ENCODE results near the gene FAM107B.

Gene FAM107B

DNA sequence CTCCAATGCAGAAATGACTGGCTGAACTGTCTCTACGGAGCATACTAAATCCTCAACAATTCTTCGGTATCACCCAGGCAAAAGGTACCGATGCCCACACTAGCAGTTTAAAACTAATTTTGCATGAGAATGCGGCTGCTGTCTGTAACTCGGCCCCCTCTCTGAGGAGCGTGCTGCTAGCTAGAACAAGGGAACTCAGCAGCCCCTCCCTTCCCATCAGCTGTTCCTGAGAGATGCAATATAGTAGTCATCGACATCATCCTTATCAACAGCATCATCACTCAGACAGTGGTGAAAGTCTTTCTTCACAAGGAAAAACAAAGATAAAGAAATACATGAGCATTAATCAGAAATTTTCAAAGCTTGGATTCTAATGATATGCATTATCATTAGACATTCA, 254.9 kb downstream of the FAM107B start:
- no peaks in the 10 kb centered on the region for H3K9me3 ChIP-seq (ENCODE audit: control insufficient read depth, low read length)
- H3K4me3 ChIP-seq (ENCODE audit: extremely low read depth, insufficient read depth, low read length, poor library complexity, severe bottlenecking) = no peak overlapping the region
- 28 to 58% methylated on average over 6 of the region's 7 CpGs for WGBS, 2 experiments (ENCODE audit: insufficient coverage in 2 of 2)
- no peaks in the 10 kb centered on the region for H3K4me1 ChIP-seq (ENCODE audit: control insufficient read depth, insufficient read depth, low read length, poor library complexity, severe bottlenecking)
- peaks cover 63% of the 10 kb centered on the region for H3K36me3 ChIP-seq (ENCODE audit: control insufficient read depth, insufficient read depth, low read length)
- H3K27ac ChIP-seq (ENCODE audit: low read depth, low read length, severe bottlenecking) = no peak overlapping the region

DNA sequence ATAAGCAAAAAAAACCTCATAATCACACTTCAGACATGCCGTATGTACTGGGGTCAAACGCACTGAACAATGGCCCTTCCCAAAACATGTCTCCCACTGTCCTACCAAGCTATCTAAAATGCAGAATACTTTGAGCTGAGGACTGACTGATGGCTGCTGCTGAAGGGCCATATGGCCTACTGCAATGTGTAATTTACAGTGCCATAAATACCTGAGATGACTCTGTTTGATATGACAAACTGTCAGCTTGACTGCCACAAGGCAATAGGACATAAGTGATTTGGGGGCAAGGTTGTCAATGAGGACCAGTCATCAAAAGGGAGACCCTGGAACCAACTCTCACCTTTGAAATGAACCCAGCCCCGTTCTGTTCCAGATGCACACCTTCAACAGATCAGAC, 256.5 kb downstream of the FAM107B start:
- Histone ChIP-seq H3K4me3 (ENCODE audit: extremely low read depth, insufficient read depth, low read length, poor library complexity, severe bottlenecking) (no peak overlapping the region), H3K27ac (ENCODE audit: low read depth, low read length, severe bottlenecking) (no peak overlapping the region), H3K4me1 (ENCODE audit: control insufficient read depth, insufficient read depth, low read length, poor library complexity, severe bottlenecking) (no peaks in the 10 kb centered on the region), H3K9me3 (ENCODE audit: control insufficient read depth, low read length) (no peaks in the 10 kb centered on the region), H3K36me3 (ENCODE audit: control insufficient read depth, insufficient read depth, low read length) (peaks cover 57% of the 10 kb centered on the region)
- 88 to 93% methylated on average over 2 of the region's 3 CpGs for whole genome bisulfite sequencing, 2 experiments (ENCODE audit: insufficient coverage in 2 of 2)

DNA sequence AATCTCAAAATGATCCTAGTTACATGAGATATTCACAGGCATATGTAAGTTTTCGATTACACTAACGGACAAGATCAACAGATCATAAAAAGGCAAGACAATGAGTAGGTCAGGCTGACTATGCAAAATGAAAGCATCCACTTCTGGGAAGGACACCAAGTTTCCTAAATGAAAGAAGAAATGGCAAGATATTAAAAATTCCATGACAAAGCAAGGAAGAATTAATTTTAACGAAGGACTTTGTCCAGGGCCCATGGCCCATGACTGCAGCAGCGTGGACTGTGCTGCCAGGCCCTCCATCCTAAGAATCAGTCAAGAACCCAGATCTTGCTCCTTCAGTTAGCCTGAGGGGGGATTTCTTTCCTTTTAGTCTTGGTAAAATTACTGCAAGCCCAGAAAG, 261.6 kb downstream of the FAM107B start:
- Histone ChIP-seq H3K36me3 (ENCODE audit: control insufficient read depth, insufficient read depth, low read length) (peaks cover 39% of the 10 kb centered on the region), H3K4me1 (ENCODE audit: control insufficient read depth, insufficient read depth, low read length, poor library complexity, severe bottlenecking) (no peaks in the 10 kb centered on the region), H3K4me3 (ENCODE audit: extremely low read depth, insufficient read depth, low read length, poor library complexity, severe bottlenecking) (no peak overlapping the region), H3K9me3 (ENCODE audit: control insufficient read depth, low read length) (no peaks in the 10 kb centered on the region), H3K27ac (ENCODE audit: low read depth, low read length, severe bottlenecking) (no peak overlapping the region)
- WGBS, 2 experiments (ENCODE audit: insufficient coverage in 2 of 2) = 100% methylated on average over 2 of the region's 4 CpGs

DNA sequence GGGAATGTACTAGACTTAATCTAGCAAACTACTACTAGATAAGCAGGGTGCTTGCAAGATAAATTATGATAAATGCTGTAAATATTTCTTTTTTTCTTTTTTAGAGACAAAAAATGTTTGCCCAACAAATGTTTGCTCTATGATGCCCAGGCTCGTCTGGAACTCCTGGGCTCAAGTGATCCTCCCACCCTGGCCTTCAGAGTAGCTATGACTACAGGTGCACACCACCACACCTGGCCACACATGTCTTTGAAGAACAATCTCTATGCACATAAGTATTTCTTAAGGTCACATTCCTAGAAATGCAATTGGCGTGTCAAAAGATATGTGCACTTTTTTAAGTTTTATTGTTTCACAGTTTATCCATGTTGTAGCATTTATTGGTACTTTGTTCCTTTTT, 264.4 kb downstream of the FAM107B start:
- WGBS, 2 experiments (ENCODE audit: insufficient coverage in 2 of 2) = 80 to 92% methylated on average over 1 to 2 of the region's 2 CpGs
- Histone ChIP-seq H3K36me3 (ENCODE audit: control insufficient read depth, insufficient read depth, low read length) (peaks cover 19% of the 10 kb centered on the region), H3K4me3 (ENCODE audit: extremely low read depth, insufficient read depth, low read length, poor library complexity, severe bottlenecking) (no peak overlapping the region), H3K27ac (ENCODE audit: low read depth, low read length, severe bottlenecking) (no peak overlapping the region), H3K9me3 (ENCODE audit: control insufficient read depth, low read length) (no peaks in the 10 kb centered on the region), H3K4me1 (ENCODE audit: control insufficient read depth, insufficient read depth, low read length, poor library complexity, severe bottlenecking) (no peaks in the 10 kb centered on the region)

DNA sequence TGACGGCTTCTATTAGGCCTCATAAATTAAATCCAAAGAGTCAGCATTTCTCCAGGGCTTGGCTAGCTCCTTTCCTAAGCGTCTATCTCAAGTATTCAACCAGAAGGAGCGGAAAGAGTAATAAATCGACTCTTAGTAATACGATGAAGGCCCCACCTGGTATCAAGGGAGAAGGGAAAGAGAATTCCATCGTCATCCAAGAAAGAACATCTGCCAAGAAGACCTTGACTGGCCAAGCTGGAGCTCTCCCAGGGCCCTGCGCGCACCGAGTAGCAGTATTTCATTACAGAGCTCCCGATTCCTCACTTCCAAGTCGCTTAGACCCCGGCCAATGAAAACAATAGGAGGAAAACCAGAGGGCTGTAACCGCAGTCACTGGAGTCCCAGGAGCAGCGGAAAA, 266.0 kb downstream of the FAM107B start:
- peaks cover 19% of the 10 kb centered on the region for H3K36me3 ChIP-seq (ENCODE audit: control insufficient read depth, insufficient read depth, low read length)
- H3K27ac ChIP-seq (ENCODE audit: low read depth, low read length, severe bottlenecking) = no peak overlapping the region
- no peak overlapping the region for H3K4me3 ChIP-seq (ENCODE audit: extremely low read depth, insufficient read depth, low read length, poor library complexity, severe bottlenecking)
- no peaks in the 10 kb centered on the region for H3K9me3 ChIP-seq (ENCODE audit: control insufficient read depth, low read length)
- 96 to 98% methylated on average over 13 to 14 of the region's 14 CpGs for WGBS, 2 experiments (ENCODE audit: insufficient coverage in 2 of 2)
- H3K4me1 ChIP-seq (ENCODE audit: control insufficient read depth, insufficient read depth, low read length, poor library complexity, severe bottlenecking) = no peaks in the 10 kb centered on the region

DNA sequence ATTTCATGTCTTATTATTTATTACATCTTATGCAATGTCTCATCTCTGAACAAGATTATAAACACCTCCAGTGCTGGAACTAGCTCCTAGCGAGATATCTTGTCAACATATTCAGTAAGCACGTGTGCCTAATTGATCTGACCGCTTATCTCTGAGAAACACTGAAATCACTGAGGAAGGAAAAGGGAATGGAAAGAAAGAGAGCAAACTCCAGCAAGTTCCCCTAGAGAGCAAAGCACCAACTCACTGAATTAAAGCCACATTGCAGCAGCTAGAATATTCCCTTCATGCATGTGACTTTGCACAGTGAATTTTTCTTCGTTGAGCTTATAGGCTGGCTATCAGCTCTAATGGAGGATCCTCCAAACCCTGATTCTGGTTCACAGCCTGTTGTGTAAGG, 266.9 kb downstream of the FAM107B start:
- Histone ChIP-seq H3K27ac (ENCODE audit: low read depth, low read length, severe bottlenecking) (no peak overlapping the region), H3K4me1 (ENCODE audit: control insufficient read depth, insufficient read depth, low read length, poor library complexity, severe bottlenecking) (no peaks in the 10 kb centered on the region), H3K36me3 (ENCODE audit: control insufficient read depth, insufficient read depth, low read length) (peaks cover 19% of the 10 kb centered on the region), H3K9me3 (ENCODE audit: control insufficient read depth, low read length) (no peaks in the 10 kb centered on the region), H3K4me3 (ENCODE audit: extremely low read depth, insufficient read depth, low read length, poor library complexity, severe bottlenecking) (no peak overlapping the region)
- WGBS, 2 experiments (ENCODE audit: insufficient coverage in 2 of 2) = 97 to 100% methylated on average over 1 to 4 of the region's 4 CpGs

DNA sequence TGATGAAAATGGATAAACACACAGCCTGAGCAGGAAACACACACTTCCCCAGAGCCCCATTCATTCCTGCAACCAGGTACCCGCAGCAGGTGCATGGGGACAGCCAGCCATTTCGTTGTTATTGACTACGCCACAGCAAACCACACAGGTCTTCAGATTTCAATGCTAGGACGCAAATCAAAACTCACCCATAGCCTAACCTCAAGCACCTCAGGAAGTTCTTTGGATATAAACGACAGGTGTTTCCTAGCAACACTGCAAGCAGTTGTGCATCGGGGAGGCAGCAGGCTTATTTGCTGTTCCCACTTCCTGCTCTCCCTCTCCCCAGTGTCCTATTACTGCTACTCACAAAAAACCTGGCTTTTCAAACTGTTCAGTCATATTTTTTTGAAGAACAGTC, 267.5 kb downstream of the FAM107B start:
- Histone ChIP-seq H3K4me1 (ENCODE audit: control insufficient read depth, insufficient read depth, low read length, poor library complexity, severe bottlenecking) (no peaks in the 10 kb centered on the region), H3K36me3 (ENCODE audit: control insufficient read depth, insufficient read depth, low read length) (peaks cover 19% of the 10 kb centered on the region), H3K9me3 (ENCODE audit: control insufficient read depth, low read length) (no peaks in the 10 kb centered on the region), H3K27ac (ENCODE audit: low read depth, low read length, severe bottlenecking) (no peak overlapping the region), H3K4me3 (ENCODE audit: extremely low read depth, insufficient read depth, low read length, poor library complexity, severe bottlenecking) (no peak overlapping the region)
- 87 to 89% methylated on average over 5 to 6 of the region's 6 CpGs for WGBS, 2 experiments (ENCODE audit: insufficient coverage in 2 of 2)

DNA sequence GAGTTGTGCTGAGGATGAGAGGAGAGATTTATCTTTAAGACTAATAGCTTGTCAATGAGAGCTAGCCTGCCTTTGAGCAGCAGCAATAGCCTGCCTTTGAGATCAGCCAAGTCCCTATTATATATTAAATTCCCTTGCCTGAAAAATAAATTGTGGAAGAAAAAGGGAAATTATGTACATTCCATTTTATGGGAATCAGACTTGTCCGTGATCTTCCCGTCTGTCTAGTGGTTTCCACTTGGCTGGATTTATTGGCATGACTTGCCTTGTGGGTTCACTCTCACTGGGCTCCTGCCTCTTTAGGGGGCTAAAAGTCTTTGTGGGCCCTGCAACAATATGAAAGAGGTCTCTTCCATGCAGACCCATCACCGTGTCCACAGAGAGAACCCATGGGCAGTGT, 272.3 kb downstream of the FAM107B start:
- 71 to 100% methylated on average over 2 to 3 of the region's 3 CpGs for WGBS, 2 experiments (ENCODE audit: insufficient coverage in 2 of 2)
- Histone ChIP-seq H3K4me1 (ENCODE audit: control insufficient read depth, insufficient read depth, low read length, poor library complexity, severe bottlenecking) (no peaks in the 10 kb centered on the region), H3K4me3 (ENCODE audit: extremely low read depth, insufficient read depth, low read length, poor library complexity, severe bottlenecking) (no peak overlapping the region), H3K27ac (ENCODE audit: low read depth, low read length, severe bottlenecking) (no peak overlapping the region), H3K9me3 (ENCODE audit: control insufficient read depth, low read length) (no peaks in the 10 kb centered on the region), H3K36me3 (ENCODE audit: control insufficient read depth, insufficient read depth, low read length) (no peaks in the 10 kb centered on the region)

DNA sequence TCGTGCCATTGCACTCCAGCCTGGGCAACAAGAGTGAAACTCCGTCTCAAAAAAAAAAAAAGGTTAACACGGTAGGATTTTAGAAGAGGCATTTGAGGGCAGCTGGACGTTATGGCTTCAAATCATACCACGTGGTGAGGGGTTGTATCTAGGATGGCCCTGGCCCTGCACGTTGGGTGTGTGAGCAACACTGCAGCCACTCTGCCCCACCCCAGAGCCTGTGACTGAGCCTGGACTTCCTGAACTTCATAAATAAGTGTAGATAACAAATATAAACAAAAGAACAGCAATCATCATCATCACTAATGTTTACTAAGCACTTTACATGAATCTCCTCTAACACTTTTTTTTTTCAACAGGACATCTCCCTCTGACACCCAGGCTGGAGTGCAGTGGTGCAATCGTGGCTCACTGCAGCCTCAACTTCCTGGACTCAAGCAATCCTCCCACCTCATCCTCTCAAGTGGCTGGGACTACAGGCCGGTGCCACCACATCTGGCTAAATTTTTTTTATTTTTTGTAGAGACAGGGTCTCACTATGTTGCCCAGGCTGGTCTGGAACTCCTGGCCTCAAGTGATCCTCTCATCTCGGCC, 274.4 kb downstream of the FAM107B start:
- 89 to 90% methylated on average over 5 to 6 of the region's 9 CpGs for WGBS, 2 experiments (ENCODE audit: insufficient coverage in 2 of 2)
- no peaks in the 10 kb centered on the region for H3K4me1 ChIP-seq (ENCODE audit: control insufficient read depth, insufficient read depth, low read length, poor library complexity, severe bottlenecking)
- no peaks in the 10 kb centered on the region for H3K9me3 ChIP-seq (ENCODE audit: control insufficient read depth, low read length)
- H3K27ac ChIP-seq (ENCODE audit: low read depth, low read length, severe bottlenecking) = no peak overlapping the region
- no peaks in the 10 kb centered on the region for H3K36me3 ChIP-seq (ENCODE audit: control insufficient read depth, insufficient read depth, low read length)
- no peak overlapping the region for H3K4me3 ChIP-seq (ENCODE audit: extremely low read depth, insufficient read depth, low read length, poor library complexity, severe bottlenecking)

DNA sequence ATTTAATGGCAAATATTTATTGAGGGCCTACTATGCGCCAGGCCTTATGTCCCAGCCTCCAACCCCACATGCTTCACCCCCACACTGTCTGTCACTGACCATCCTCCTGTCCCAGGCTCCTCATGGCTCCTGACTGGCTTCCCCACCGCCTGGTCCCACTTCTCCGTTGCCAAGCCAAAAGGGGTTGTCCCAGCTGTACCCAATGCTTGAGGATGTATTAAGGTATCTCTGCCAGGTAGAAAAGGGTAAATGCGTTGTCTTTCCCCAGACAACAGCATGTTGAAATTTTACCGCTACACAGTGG, 275.1 kb downstream of the FAM107B start:
- 93 to 94% methylated on average over 4 to 5 of the region's 5 CpGs for WGBS, 2 experiments (ENCODE audit: insufficient coverage in 2 of 2)
- Histone ChIP-seq H3K36me3 (ENCODE audit: control insufficient read depth, insufficient read depth, low read length) (no peaks in the 10 kb centered on the region), H3K4me1 (ENCODE audit: control insufficient read depth, insufficient read depth, low read length, poor library complexity, severe bottlenecking) (no peaks in the 10 kb centered on the region), H3K4me3 (ENCODE audit: extremely low read depth, insufficient read depth, low read length, poor library complexity, severe bottlenecking) (no peak overlapping the region), H3K27ac (ENCODE audit: low read depth, low read length, severe bottlenecking) (no peak overlapping the region), H3K9me3 (ENCODE audit: control insufficient read depth, low read length) (no peaks in the 10 kb centered on the region)

DNA sequence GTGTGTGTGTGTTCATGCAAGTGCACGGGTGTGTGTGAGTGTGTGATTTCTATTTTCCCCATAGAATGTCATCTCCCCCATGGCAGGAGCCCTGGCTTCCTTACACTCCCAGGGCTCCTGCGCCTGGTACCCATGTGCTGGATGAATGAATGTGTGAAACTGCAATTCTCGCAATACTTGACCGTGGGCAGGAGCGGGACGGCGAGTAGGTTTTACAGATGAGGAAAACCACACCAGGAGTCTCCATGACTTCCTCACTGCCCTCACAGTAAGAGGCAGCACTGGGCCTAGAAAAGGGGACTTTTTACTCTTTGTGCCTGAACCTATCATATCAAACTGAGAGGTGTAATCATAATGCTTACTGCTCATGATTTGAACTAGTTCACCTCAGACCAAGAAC, 276.4 kb downstream of the FAM107B start:
- Histone ChIP-seq H3K4me1 (ENCODE audit: control insufficient read depth, insufficient read depth, low read length, poor library complexity, severe bottlenecking) (no peaks in the 10 kb centered on the region), H3K27ac (ENCODE audit: low read depth, low read length, severe bottlenecking) (no peak overlapping the region), H3K4me3 (ENCODE audit: extremely low read depth, insufficient read depth, low read length, poor library complexity, severe bottlenecking) (no peak overlapping the region), H3K36me3 (ENCODE audit: control insufficient read depth, insufficient read depth, low read length) (no peaks in the 10 kb centered on the region), H3K9me3 (ENCODE audit: control insufficient read depth, low read length) (no peaks in the 10 kb centered on the region)
- WGBS, 2 experiments (ENCODE audit: insufficient coverage in 2 of 2) = no CpG with 5 or more reads among the region's 7 CpGs

Measured in mesodermal cell (in vitro differentiated cells).